BE2C (cell line): Measurements from ENCODE around the gene MCM5. TPM values are rescaled to one million over a fixed set of nuclear protein-coding genes. Genes with fewer than 3 reads are reported as not detected.

Experiments used
- DNase-seq: peaks from one replicate; pipeline ENCODE4 v3.0.0-alpha.2; 2020
- H3K27me3 ChIP-seq: fragments of 250-450 bp; sonication (Bioruptor Pico); 2 replicates; pipeline ENCODE4 v1.5.1; 2020; ENCODE audit warnings: mild to moderate bottlenecking
- H3K36me3 ChIP-seq: fragments of 250-450 bp; sonication (Bioruptor Pico); 2 replicates; pipeline ENCODE4 v1.5.1; 2020; ENCODE audit warnings: mild to moderate bottlenecking
- H3K4me1 ChIP-seq: fragments of 250-450 bp; sonication (Bioruptor Pico); 2 replicates; pipeline ENCODE4 v1.5.1; 2020
- H3K4me3 ChIP-seq: 2 replicates; pipeline ENCODE4 v1.5.1; 2011; ENCODE audit warnings: low read depth, low read length
- H3K9me3 ChIP-seq: fragments of 250-450 bp; sonication (Bioruptor Pico); 2 replicates; pipeline ENCODE4 v1.5.1; 2020
- polyA plus RNA-seq: library from polyadenylated mRNA; unstranded; fragments of >200 nt; gene quantifications from one replicate; pipeline ENCODE4 v1.2.1, GENCODE V29; 2012; ENCODE audit warnings: low read depth, missing spikeins; ENCODE audit not compliant: insufficient read length, insufficient read depth
- TF ChIP-seq, protein P1 (sequence below): IDR thresholded peaks from 2 replicates; pipeline ENCODE4 v1.5.1; 2012; ENCODE audit warnings: mild to moderate bottlenecking, low read depth, low read length

The MCM5 gene
- polyA plus RNA-seq, result 51.3 TPM

DNA sequence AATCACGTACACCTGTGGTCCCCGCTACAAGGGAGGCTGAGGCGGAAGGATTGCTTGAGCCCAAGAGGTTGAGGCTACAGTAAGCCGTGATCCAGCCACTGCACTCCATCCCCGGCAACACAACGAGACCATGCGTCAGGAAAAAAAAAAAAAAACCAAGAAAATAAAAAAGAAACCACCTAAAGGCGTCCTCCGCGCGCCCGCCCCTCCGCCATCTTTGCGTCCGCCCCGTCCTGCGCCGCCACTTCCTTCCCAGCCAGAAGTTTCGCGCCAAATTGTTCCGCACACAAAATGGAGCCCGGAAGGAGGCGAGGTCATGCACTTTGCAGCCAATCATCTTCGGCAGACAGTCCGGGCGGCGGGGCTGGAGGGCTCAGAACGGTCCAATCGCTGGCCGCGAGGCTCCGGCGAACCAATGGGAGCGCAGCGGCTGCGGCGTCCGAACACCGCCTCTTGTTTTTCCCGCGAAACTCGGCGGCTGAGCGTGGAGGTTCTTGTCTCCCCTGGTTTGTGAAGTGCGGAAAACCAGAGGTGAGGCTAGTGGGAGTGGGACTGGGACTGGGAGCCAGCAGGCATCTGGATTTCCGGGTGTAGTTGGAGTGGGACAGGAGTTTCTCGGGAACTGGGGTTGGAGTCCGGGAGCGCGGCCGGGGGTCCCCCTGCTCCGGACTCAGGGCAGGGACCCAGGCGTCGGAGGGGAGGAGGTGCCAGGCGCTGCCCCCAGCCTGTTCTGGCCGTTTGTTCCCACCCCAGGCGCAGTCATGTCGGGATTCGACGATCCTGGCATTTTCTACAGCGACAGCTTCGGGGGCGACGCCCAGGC, at the start of gene MCM5:
MCM5 (plus strand) TSS at position 463 of the 823 bp plus-strand sequence; CDS start at position 762, 299 bp downstream.
- H3K9me3 ChIP-seq, result no peaks in the 10 kb centered on the region
- H3K4me1 ChIP-seq, result no peaks in the 10 kb centered on the region
- peak; percentile 98 for DNase-seq
- H3K27me3 ChIP-seq, result no peaks in the 10 kb centered on the region
- H3K4me3 ChIP-seq, result peak within 1 kb of the TSS; percentile 98
- peaks cover 35% of the 10 kb centered on the region for H3K36me3 ChIP-seq
- TF ChIP-seq, protein P1, sequence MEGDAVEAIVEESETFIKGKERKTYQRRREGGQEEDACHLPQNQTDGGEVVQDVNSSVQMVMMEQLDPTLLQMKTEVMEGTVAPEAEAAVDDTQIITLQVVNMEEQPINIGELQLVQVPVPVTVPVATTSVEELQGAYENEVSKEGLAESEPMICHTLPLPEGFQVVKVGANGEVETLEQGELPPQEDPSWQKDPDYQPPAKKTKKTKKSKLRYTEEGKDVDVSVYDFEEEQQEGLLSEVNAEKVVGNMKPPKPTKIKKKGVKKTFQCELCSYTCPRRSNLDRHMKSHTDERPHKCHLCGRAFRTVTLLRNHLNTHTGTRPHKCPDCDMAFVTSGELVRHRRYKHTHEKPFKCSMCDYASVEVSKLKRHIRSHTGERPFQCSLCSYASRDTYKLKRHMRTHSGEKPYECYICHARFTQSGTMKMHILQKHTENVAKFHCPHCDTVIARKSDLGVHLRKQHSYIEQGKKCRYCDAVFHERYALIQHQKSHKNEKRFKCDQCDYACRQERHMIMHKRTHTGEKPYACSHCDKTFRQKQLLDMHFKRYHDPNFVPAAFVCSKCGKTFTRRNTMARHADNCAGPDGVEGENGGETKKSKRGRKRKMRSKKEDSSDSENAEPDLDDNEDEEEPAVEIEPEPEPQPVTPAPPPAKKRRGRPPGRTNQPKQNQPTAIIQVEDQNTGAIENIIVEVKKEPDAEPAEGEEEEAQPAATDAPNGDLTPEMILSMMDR, result no peak

DNA sequence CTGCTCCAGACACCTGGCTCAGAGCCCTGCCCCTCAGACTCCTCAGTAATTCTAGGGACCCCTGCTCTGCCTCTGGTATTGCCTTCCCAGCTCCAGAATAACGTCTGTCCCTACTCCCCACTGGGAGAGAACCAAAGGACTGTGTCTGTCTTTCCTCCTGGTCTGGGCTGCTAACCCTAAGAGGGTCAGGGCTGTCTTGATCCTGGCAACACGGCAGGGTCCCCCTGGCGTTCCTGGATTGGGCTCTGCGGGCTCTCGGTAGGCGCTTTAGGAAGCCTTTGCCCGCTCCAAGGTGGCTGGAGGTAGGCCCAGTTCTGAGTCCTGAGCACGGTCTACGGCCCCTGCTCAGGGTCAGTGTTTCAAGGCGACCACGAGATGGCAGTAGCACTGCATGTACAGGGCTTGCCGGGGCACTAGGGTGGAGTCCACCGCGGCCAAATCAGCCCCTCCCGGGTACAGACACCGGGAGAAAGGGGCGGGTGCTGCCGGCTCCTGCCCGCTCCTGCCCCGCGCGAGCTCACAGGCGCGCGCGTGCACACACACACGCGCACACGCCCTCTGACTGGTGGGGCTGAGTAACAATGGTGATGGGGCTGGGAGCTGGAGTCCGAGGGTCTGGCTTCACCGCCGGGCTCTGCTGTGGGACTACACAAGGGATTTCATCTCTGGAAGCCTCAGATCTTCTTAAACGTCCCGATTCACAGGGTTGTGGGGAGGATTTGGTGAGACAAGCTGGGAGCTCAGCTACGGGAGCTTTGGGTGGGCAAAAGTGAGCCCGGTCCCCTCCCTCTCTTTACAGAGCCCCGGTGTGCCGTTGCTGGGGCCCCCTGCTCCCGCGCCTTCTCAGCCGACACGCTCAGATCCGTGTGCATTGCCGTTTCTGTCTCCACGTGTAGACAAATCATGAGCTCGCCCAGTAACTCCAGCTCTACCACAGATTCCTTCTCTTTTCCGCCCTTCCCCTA, 49.1 kb upstream of the MCM5 start:
- peaks cover 17% of the 10 kb centered on the region for H3K4me1 ChIP-seq
- peak; percentile 95 for DNase-seq
- no peaks in the 10 kb centered on the region for H3K9me3 ChIP-seq

DNA sequence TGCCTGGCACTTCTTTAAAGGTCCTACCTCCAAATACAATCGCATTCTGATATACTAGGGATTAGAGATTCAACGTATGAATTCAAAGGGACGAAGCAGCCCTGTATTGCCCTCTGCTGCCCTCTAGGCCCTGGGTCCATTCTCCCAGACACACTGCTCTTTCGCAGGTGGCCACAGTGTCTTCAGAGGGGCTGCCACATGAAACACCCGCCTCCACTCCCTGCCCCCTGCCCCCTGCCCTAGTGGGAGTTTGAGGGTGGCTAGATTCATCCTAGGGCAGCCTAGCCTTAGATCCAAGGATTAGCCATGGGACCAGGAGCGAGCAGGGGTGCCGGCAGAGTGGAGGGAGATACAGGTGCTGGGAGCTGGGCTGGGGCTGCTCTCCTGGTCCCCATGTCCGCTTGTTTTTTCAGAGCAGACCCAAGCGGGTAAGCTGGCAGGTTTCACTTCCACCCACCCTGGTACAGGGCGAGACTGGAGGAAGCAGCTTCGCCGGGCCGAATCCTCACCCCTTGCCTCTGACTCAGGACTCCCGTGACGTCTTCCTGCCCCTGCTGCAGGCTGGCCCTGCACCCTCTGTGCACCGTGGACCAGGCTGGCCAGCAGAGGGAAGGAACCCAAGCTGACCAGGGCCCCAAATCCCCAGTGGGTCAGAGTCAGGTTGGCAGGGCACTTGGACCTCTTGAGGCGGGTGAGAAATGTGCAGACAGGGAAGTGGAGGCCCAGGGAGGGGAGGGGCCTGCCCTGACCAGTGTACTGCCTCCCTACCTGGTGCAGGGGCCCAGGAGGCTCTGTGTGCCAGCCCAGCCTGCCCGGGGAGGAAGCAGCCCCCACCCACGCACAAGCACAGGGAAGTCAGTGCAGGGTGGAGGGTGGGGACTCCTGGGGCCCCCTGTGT, 47.5 kb upstream of the MCM5 start:
- H3K27me3 ChIP-seq, result no peaks in the 10 kb centered on the region
- no peaks in the 10 kb centered on the region for H3K36me3 ChIP-seq
- no peak overlapping the region for H3K4me3 ChIP-seq
- H3K4me1 ChIP-seq, result peaks cover 17% of the 10 kb centered on the region
- DNase-seq, result no peak
- TF ChIP-seq, protein P1, result peak; percentile 53
- no peaks in the 10 kb centered on the region for H3K9me3 ChIP-seq

More for the DNA sequence above, 49.1 kb upstream of the MCM5 start:
- no peaks in the 10 kb centered on the region for H3K36me3 ChIP-seq
- TF ChIP-seq, protein P1, result peak; percentile 51
- H3K4me3 ChIP-seq, result peak overlapping the region; percentile 76
- H3K27me3 ChIP-seq, result no peaks in the 10 kb centered on the region

DNA sequence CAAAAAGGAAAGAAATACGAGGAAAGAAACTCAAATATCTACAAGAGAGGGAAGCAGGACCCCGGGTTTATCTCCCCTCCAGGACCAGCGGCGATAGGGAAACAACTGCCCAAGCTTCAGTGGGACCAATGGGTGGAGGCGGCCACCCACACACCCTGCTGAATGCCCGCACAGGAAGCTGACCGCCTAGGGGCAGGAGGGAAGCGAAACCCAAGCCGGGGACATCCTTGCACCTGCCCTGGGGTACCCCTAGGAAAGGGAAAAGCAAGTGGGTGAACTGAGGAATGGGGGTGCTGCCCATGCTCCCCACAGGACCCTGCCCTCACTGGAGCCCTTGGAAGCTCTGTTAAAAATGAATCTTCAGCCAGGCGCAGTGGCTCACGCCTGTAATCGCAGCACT, 46.6 kb upstream of the MCM5 start:
- Histone ChIP-seq H3K9me3 (no peaks in the 10 kb centered on the region), H3K36me3 (no peaks in the 10 kb centered on the region), H3K27me3 (no peaks in the 10 kb centered on the region), H3K4me1 (peaks cover 17% of the 10 kb centered on the region), H3K4me3 (no peak overlapping the region)
- TF ChIP-seq, protein P1, result no peak
- DNase-seq, result no peak

DNA sequence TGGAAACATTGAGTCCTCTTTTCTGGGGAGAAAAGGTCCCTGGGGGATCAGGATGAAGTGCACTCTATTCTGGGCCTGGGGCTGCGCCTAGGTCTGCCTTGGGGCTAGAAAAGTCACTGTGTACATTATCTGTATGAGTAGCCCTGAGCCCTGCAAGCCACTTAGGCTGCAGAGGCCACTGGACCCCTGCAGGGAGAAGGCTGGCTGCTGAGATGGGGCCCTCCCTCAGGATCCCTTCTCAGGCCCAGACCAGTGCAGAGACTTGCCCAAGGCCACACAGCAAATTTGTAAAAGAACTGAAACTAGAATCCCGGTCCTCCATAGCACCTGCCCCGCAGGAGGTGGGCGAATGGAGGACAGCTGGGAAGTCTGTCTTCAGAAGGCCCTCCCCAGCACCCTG, 45.9 kb upstream of the MCM5 start:
- H3K36me3 ChIP-seq, result no peaks in the 10 kb centered on the region
- no peak for DNase-seq
- no peaks in the 10 kb centered on the region for H3K9me3 ChIP-seq
- H3K4me3 ChIP-seq, result no peak overlapping the region
- no peaks in the 10 kb centered on the region for H3K27me3 ChIP-seq
- peaks cover 17% of the 10 kb centered on the region for H3K4me1 ChIP-seq
- TF ChIP-seq, protein P1, result no peak
